ENCODE data around the gene ANKS1B. TPM values are rescaled to one million over a fixed set of nuclear protein-coding genes. Genes with fewer than 3 reads are reported as not detected.

The ANKS1B gene
- total RNA-seq, 1 experiment from 2014 or later = 5.8 TPM

DNA sequence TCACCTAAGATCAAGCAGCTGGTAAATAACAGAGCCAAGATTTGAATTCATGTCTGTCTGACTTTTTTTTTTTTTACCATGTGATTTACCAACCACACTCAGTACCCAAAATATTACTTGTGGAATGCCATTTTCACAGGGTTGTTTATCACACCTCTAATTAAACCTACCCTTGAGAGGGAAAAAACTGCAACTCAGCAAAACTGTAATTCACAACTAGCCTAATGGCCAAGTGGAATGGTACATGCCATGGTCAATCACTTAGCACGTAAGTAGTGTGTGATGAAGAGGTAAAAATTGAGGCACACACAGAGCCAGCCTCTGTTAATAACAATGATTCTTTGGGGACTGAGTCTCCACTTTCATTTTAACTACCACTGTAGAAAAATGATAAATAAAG, 750.0 kb downstream of the ANKS1B start (continued):
- no peak for TF ChIP-seq MYBL2 (CRISPR knock-in tag; IDR thresholded peaks at IDR 0.05)
- no peak for TF ChIP-seq CREB1 (CRISPR knock-in tag; IDR thresholded peaks at IDR 0.05)
- TF ChIP-seq FOXJ3 (CRISPR knock-in tag; IDR thresholded peaks at IDR 0.05; ENCODE audit: borderline replicate concordance) = no peak
- TF ChIP-seq, protein P1, sequence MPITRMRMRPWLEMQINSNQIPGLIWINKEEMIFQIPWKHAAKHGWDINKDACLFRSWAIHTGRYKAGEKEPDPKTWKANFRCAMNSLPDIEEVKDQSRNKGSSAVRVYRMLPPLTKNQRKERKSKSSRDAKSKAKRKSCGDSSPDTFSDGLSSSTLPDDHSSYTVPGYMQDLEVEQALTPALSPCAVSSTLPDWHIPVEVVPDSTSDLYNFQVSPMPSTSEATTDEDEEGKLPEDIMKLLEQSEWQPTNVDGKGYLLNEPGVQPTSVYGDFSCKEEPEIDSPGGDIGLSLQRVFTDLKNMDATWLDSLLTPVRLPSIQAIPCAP (CRISPR knock-in tag; IDR thresholded peaks at IDR 0.05) = no peak
- TF ChIP-seq, protein P2, sequence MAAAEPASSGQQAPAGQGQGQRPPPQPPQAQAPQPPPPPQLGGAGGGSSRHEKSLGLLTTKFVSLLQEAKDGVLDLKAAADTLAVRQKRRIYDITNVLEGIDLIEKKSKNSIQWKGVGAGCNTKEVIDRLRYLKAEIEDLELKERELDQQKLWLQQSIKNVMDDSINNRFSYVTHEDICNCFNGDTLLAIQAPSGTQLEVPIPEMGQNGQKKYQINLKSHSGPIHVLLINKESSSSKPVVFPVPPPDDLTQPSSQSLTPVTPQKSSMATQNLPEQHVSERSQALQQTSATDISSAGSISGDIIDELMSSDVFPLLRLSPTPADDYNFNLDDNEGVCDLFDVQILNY (CRISPR knock-in tag; IDR thresholded peaks at IDR 0.05) = no peak
- no peak for TF ChIP-seq SMAD4 (CRISPR knock-in tag; IDR thresholded peaks at IDR 0.05)
- TF ChIP-seq CBFB (CRISPR knock-in tag; IDR thresholded peaks at IDR 0.05; ENCODE audit: low read depth) = no peak

DNA sequence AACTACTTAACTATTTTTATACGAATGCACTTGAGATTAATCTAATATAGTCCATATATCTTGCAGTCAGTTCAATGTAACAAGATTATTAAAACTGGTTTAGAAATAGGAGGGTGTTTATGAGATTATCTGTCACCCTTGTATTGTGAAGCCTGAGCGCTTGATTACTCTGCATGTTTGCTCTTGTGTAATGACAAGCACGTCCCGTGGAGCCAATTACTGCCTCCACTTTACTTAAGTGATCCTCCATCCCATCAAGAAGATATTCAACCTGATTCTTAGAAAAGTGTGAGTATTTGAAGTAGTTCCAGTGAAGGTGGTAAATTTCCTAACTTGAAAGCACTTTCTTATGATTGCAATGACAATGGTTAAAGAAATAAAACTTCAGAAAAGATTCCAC, 752.4 kb downstream of the ANKS1B start:
- Mint-ChIP-seq H3K4me1 (peaks cover 7% of the 10 kb centered on the region; the same call in 1 of the 2 replicates), H3K36me3 (peaks cover 5% of the 10 kb centered on the region), H3K9me3 (peaks cover 11% of the 10 kb centered on the region), H3K27me3 (ENCODE audit: low read depth) (no peaks in the 10 kb centered on the region), H3K4me3 (no peak overlapping the region), H3K27ac (no peak overlapping the region)
- POLR2A ChIA-PET = no interaction called here
- TF ChIP-seq RORB (CRISPR knock-in tag; IDR thresholded peaks at IDR 0.05) (no peak), TEAD4 (CRISPR knock-in tag; IDR thresholded peaks at IDR 0.05) (no peak), ZNF138 (CRISPR knock-in tag; conservative IDR thresholded peaks at IDR 0.05) (no peak)
- TF ChIP-seq, protein P3, sequence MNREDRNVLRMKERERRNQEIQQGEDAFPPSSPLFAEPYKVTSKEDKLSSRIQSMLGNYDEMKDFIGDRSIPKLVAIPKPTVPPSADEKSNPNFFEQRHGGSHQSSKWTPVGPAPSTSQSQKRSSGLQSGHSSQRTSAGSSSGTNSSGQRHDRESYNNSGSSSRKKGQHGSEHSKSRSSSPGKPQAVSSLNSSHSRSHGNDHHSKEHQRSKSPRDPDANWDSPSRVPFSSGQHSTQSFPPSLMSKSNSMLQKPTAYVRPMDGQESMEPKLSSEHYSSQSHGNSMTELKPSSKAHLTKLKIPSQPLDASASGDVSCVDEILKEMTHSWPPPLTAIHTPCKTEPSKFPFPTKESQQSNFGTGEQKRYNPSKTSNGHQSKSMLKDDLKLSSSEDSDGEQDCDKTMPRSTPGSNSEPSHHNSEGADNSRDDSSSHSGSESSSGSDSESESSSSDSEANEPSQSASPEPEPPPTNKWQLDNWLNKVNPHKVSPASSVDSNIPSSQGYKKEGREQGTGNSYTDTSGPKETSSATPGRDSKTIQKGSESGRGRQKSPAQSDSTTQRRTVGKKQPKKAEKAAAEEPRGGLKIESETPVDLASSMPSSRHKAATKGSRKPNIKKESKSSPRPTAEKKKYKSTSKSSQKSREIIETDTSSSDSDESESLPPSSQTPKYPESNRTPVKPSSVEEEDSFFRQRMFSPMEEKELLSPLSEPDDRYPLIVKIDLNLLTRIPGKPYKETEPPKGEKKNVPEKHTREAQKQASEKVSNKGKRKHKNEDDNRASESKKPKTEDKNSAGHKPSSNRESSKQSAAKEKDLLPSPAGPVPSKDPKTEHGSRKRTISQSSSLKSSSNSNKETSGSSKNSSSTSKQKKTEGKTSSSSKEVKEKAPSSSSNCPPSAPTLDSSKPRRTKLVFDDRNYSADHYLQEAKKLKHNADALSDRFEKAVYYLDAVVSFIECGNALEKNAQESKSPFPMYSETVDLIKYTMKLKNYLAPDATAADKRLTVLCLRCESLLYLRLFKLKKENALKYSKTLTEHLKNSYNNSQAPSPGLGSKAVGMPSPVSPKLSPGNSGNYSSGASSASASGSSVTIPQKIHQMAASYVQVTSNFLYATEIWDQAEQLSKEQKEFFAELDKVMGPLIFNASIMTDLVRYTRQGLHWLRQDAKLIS (CRISPR knock-in tag; IDR thresholded peaks at IDR 0.05; ENCODE audit: borderline replicate concordance) = no peak
- ATAC-seq (no peak), DNase-seq (ENCODE audit: low spot score) (no peak)
- CTCF ChIA-PET = no interaction called here

DNA sequence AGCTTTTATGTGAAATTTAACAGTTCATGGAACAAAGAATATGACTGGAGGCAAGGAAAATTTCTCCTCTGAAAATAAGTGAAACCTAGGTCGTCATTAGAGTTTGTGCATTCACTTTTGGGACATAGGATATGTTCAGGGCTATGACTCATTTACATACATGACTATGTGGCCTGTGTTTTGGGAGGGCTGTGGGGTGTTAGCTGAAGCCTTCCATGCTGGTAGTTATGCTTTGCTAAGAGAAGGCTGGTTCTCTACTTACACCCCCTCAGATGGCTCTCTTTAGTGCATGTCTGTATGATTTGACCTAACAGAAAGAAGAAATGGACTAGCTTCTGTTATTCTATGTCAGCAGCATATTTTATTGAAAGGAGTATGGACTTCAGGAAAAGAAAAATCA, 753.7 kb downstream of the ANKS1B start:
- CTCF ChIA-PET = no interaction called here
- DNase-seq (ENCODE audit: low spot score) (no peak), ATAC-seq (no peak)
- TF ChIP-seq, protein P4, sequence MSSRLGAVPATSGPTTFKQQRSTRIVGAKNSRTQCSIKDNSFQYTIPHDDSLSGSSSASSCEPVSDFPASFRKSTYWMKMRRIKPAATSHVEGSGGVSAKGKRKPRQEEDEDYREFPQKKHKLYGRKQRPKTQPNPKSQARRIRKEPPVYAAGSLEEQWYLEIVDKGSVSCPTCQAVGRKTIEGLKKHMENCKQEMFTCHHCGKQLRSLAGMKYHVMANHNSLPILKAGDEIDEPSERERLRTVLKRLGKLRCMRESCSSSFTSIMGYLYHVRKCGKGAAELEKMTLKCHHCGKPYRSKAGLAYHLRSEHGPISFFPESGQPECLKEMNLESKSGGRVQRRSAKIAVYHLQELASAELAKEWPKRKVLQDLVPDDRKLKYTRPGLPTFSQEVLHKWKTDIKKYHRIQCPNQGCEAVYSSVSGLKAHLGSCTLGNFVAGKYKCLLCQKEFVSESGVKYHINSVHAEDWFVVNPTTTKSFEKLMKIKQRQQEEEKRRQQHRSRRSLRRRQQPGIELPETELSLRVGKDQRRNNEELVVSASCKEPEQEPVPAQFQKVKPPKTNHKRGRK (CRISPR knock-in tag; IDR thresholded peaks at IDR 0.05; ENCODE audit: borderline replicate concordance) = no peak
- TF ChIP-seq, protein P5, sequence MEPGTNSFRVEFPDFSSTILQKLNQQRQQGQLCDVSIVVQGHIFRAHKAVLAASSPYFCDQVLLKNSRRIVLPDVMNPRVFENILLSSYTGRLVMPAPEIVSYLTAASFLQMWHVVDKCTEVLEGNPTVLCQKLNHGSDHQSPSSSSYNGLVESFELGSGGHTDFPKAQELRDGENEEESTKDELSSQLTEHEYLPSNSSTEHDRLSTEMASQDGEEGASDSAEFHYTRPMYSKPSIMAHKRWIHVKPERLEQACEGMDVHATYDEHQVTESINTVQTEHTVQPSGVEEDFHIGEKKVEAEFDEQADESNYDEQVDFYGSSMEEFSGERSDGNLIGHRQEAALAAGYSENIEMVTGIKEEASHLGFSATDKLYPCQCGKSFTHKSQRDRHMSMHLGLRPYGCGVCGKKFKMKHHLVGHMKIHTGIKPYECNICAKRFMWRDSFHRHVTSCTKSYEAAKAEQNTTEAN (CRISPR knock-in tag; IDR thresholded peaks at IDR 0.05) = no peak
- TF ChIP-seq TEAD1 (CRISPR knock-in tag; IDR thresholded peaks at IDR 0.05) (no peak), ELF4 (CRISPR knock-in tag; IDR thresholded peaks at IDR 0.05; ENCODE audit: low read depth) (no peak), HMGA2 (CRISPR knock-in tag; IDR thresholded peaks at IDR 0.05) (no peak), ZNF416 (CRISPR knock-in tag; IDR thresholded peaks at IDR 0.05) (no peak), TEAD4 (CRISPR knock-in tag; IDR thresholded peaks at IDR 0.05) (no peak), MYBL2 (CRISPR knock-in tag; IDR thresholded peaks at IDR 0.05) (no peak), RORB (CRISPR knock-in tag; IDR thresholded peaks at IDR 0.05) (no peak), CBFB (CRISPR knock-in tag; IDR thresholded peaks at IDR 0.05; ENCODE audit: low read depth) (no peak)
- TF ChIP-seq, protein P1 (CRISPR knock-in tag; IDR thresholded peaks at IDR 0.05) = no peak
- TF ChIP-seq, protein P6, sequence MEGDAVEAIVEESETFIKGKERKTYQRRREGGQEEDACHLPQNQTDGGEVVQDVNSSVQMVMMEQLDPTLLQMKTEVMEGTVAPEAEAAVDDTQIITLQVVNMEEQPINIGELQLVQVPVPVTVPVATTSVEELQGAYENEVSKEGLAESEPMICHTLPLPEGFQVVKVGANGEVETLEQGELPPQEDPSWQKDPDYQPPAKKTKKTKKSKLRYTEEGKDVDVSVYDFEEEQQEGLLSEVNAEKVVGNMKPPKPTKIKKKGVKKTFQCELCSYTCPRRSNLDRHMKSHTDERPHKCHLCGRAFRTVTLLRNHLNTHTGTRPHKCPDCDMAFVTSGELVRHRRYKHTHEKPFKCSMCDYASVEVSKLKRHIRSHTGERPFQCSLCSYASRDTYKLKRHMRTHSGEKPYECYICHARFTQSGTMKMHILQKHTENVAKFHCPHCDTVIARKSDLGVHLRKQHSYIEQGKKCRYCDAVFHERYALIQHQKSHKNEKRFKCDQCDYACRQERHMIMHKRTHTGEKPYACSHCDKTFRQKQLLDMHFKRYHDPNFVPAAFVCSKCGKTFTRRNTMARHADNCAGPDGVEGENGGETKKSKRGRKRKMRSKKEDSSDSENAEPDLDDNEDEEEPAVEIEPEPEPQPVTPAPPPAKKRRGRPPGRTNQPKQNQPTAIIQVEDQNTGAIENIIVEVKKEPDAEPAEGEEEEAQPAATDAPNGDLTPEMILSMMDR (IDR thresholded peaks at IDR 0.05) = no peak
- TF ChIP-seq, protein P7, sequence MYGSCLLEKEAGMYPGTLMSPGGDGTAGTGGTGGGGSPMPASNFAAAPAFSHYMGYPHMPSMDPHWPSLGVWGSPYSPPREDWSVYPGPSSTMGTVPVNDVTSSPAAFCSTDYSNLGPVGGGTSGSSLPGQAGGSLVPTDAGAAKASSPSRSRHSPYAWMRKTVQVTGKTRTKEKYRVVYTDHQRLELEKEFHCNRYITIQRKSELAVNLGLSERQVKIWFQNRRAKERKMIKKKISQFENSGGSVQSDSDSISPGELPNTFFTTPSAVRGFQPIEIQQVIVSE (CRISPR knock-in tag; IDR thresholded peaks at IDR 0.05; ENCODE audit: borderline replicate concordance) = no peak
- TF ChIP-seq, protein P8, sequence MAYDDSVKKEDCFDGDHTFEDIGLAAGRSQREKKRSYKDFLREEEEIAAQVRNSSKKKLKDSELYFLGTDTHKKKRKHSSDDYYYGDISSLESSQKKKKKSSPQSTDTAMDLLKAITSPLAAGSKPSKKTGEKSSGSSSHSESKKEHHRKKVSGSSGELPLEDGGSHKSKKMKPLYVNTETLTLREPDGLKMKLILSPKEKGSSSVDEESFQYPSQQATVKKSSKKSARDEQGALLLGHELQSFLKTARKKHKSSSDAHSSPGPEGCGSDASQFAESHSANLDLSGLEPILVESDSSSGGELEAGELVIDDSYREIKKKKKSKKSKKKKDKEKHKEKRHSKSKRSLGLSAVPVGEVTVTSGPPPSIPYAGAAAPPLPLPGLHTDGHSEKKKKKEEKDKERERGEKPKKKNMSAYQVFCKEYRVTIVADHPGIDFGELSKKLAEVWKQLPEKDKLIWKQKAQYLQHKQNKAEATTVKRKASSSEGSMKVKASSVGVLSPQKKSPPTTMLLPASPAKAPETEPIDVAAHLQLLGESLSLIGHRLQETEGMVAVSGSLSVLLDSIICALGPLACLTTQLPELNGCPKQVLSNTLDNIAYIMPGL (CRISPR knock-in tag; IDR thresholded peaks at IDR 0.05) = no peak

More for the DNA sequence above, 753.7 kb downstream of the ANKS1B start:
- Mint-ChIP-seq H3K27me3 (ENCODE audit: low read depth) (no peaks in the 10 kb centered on the region), H3K27ac (no peak overlapping the region), H3K9me3 (peaks cover 2% of the 10 kb centered on the region), H3K4me3 (no peak overlapping the region), H3K36me3 (no peaks in the 10 kb centered on the region), H3K4me1 (peaks cover 7% of the 10 kb centered on the region; the same call in 1 of the 2 replicates)
- POLR2A ChIA-PET = no interaction called here
